Ectodermal cell (in vitro differentiated cells): ENCODE results near the gene CCDC138.

Experiments
- H3K27ac ChIP-seq: 2 replicates; pipeline ENCODE4 v1.7.0; 2013; ENCODE audit warnings: mild to moderate bottlenecking, low read depth, low read length; ENCODE audit not compliant: insufficient read depth, poor library complexity, severe bottlenecking
- H3K27me3 ChIP-seq: 2 replicates; pipeline ENCODE4 v1.7.0; 2013; ENCODE audit warnings: mild to moderate bottlenecking, low read length; ENCODE audit not compliant: insufficient read depth, control insufficient read depth, poor library complexity, severe bottlenecking
- H3K36me3 ChIP-seq: one replicate; pipeline ENCODE4 v1.7.0; 2013; ENCODE audit warnings: low read length; ENCODE audit not compliant: control insufficient read depth, insufficient read depth
- H3K4me1 ChIP-seq: one replicate; pipeline ENCODE4 v1.7.0; 2013; ENCODE audit warnings: low read length; ENCODE audit not compliant: control insufficient read depth, insufficient read depth
- H3K4me3 ChIP-seq: 2 replicates; pipeline ENCODE4 v1.7.0; 2013; ENCODE audit warnings: low read depth, low read length, control low read depth; ENCODE audit not compliant: insufficient read depth
- H3K9me3 ChIP-seq: 2 replicates; pipeline ENCODE4 v1.7.0; 2013; ENCODE audit warnings: mild to moderate bottlenecking, low read length, moderate library complexity; ENCODE audit not compliant: control insufficient read depth
- WGBS, 2 experiments: methylation state at CpG; one replicate each; pipeline ENCODE4 v1.1.7; 2013; ENCODE audit warnings: missing lambda C conversion rate in 2 of 2; 5-methylcytosine and 5-hydroxymethylcytosine counted together

The CCDC138 gene

DNA sequence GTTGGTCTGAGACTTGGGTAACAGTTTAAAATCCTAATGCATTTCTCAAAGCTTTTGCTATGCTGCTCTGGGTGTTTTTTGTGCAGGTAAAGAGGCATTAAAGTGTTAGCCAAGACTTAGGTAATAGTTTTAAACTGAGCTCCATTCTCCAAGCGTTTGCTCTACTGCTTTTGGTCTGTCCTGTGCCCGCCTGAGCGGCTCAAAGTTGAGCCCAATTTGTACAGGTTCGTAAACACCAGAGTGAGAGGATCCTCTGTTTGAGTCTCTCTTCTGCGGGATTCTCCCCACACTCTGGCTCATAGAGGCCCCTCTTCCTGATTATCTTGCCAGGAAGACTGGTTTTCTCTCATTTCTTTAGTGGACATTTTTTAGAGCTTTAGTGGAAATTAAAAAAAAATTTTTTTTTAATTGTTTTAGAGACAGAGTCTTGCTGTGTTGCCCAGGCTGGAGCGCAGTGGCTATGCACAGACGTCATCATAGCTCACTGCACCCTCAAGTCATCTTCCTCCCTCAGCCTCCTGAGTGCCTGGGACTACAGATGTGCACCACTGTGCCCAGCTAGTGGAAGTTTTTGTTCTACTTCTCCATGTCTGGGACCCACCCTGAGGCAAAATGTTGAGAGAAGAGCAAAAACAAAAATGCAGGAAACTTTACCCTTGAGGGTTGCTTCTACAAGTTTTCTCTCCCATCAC is 16.6 kb downstream of the CCDC138 start:
- no peaks in the 10 kb centered on the region for H3K27me3 ChIP-seq
- WGBS, 2 experiments = 94 to 95% methylated on average over 7 of the region's 7 CpGs
- peaks cover 54% of the 10 kb centered on the region for H3K36me3 ChIP-seq
- no peak overlapping the region for H3K27ac ChIP-seq
- H3K4me3 ChIP-seq = no peak overlapping the region
- H3K9me3 ChIP-seq = no peaks in the 10 kb centered on the region
- H3K4me1 ChIP-seq = no peaks in the 10 kb centered on the region

DNA sequence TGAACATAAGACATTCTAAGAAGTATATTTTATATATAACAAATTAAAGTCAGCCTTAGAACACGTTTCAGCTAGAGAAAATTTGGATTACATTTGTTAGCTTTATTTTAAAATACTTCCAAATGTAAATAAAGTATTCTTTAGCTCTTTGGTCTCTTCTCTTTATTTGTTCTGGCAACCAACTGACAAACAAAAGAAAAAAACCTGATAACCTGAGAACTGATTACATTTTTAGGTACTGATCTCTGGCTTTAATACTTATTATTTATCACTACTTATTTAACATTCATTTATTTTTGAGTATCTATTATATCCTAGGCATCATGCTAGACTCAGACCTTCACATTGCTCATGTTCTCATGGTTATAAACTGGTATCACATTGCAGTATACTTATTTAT is 18.5 kb downstream of the CCDC138 start:
- no CpG with 5 or more reads among the region's 1 CpG for WGBS, 2 experiments
- Histone ChIP-seq H3K4me1 (no peaks in the 10 kb centered on the region), H3K36me3 (peaks cover 55% of the 10 kb centered on the region), H3K9me3 (peaks cover 4% of the 10 kb centered on the region), H3K27me3 (no peaks in the 10 kb centered on the region), H3K27ac (no peak overlapping the region), H3K4me3 (no peak overlapping the region)

DNA sequence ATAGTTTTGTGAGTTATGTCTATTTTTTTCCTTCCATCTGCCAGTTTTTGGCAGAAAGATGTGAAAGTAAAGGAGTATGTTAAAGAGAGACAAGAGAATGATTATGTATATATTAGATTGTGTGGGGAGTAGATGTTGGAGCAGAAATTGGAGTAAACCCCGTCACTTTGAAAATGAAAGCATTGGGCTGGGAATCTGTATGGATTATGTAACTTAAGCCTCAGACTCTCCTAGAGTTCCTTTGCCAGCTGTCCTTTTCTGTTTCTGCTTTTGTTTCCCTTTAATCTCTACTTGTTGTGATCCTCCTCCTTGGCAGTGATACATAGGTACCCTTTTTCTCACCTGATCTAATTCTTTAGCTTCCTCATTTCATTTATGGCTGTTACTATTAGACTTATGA is 19.2 kb downstream of the CCDC138 start:
- H3K36me3 ChIP-seq = peaks cover 51% of the 10 kb centered on the region
- peaks cover 4% of the 10 kb centered on the region for H3K9me3 ChIP-seq
- no peaks in the 10 kb centered on the region for H3K27me3 ChIP-seq
- no peak overlapping the region for H3K4me3 ChIP-seq
- no peak overlapping the region for H3K27ac ChIP-seq
- H3K4me1 ChIP-seq = no peaks in the 10 kb centered on the region
- 87 to 94% methylated on average over 1 of the region's 1 CpG for WGBS, 2 experiments

DNA sequence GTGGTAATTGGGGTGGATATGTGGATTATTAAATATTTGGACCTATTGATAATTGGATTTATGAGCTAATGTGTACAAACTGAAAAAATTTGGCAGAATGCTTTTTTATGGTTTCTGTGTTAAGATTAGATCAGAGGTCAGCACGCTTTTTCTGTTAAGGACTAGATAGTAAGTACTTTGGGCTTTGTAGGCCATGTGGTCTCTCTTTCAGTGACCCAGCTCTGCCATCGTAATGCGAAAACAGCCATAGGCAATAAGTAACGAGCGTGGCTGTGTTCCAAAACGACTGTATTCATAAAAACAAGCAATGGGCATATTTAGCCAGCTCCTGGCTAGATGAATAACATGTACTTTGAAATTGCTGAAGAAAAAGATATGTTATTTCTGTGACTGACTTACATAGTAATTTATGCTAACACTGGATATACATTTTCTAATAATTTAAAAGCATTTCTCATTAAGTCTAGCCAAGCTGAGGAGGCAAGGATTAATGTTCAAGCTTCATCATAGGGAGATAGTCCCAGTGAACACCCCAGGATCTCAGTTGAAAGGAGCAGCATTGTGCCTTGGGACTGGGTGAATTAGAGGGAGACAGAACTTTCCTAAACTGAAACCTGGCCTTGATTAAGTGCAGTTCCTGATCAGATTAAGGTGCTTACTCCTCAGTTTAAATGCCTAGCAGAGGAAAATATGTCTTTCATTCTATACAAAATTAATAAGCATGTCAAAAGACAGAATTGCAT is 20.0 kb downstream of the CCDC138 start:
- Histone ChIP-seq H3K27me3 (no peaks in the 10 kb centered on the region), H3K4me1 (no peaks in the 10 kb centered on the region), H3K4me3 (no peak overlapping the region), H3K9me3 (peaks cover 4% of the 10 kb centered on the region), H3K36me3 (peaks cover 51% of the 10 kb centered on the region), H3K27ac (peak overlapping the region; percentile 23)
- WGBS, 2 experiments = 91 to 97% methylated on average over 6 of the region's 6 CpGs

DNA sequence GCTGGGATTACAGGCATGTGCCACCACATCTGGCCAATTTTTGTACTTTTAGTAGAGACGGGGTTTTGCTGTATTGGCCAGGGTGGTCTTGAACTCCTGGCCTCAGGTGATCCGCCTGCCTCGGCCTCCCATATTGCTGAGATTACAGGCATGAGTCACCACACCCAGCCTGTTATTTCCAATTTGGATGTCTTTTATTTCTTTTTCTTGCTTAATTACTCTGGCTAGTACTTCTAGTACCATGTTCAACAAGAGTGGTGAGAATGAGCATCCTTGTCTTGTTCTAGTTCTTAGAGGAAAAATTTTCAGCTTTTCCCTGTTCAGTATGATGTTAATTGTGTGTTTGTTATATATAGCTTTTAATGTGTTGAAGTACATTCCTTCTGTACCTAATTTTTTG is 23.4 kb downstream of the CCDC138 start:
- Histone ChIP-seq H3K9me3 (peaks cover 4% of the 10 kb centered on the region), H3K36me3 (peaks cover 50% of the 10 kb centered on the region), H3K4me1 (no peaks in the 10 kb centered on the region), H3K27ac (no peak overlapping the region), H3K4me3 (no peak overlapping the region), H3K27me3 (no peaks in the 10 kb centered on the region)
- WGBS, 2 experiments = 92 to 98% methylated on average over 3 of the region's 3 CpGs

DNA sequence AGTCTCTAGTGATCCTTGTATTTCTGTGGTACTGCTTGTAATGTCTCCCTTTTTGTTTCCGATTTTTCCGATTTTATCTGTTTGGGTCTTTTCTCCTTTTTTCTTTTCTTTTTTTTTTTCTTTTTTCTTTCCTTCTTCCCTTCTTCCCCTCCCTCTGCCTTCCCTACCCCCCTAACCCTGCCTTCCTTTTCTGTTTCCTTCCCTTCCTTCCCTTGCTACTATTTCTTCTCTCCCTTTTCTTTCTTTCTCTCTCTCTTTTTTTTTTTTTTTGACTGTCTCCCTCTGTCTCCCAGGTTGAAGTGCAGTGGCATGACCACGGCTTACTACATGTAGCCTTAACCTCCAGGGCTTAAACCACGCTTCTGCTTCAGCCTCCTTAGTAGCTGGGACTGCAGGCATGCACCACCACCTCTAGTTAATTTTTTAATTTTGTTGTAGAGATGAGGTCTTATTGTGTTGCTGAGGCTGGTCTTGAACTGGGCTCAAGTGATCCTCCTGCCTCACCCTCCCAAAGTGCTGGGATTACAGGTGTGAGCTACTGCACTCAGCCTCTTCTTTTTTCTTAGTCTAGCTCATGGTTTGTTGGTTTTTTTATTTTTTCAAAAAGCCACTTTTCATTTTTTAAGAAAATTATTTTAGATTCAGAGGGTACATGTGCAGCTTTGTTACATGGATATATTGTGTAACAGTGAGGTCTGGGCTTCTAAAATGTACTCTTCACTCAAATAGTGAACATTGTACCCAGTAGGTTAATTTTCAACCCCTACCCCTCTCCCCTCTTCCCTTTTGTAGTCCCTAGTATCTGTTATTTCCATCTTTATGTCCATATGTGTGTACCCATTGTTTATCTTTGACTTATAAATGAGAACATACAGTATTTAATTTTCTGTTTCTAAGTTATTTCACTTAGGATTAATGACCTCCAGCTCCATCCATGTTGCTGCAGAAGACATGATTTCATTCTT is 24.7 kb downstream of the CCDC138 start:
- peaks cover 43% of the 10 kb centered on the region for H3K36me3 ChIP-seq

DNA sequence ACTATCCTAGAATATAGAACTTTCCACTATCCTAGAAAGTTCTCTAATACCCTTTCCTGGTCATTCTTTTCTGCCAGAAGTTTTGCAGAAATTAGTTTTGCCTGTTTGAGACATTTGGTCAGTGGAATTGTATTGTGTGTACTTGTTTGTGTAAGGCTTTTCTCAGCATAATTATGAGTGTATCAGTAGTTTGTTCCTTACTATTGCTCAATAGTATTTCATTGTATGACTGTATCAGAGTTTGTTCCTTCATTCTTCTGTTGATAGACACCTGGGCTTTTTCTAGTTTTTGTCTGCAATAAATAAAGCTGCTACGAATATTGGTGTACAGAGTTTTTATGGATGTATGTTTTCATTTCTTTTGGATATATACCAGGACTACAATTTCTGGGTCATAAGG is 27.2 kb downstream of the CCDC138 start:
- peaks cover 4% of the 10 kb centered on the region for H3K9me3 ChIP-seq
- peaks cover 36% of the 10 kb centered on the region for H3K36me3 ChIP-seq
- no peak overlapping the region for H3K27ac ChIP-seq

More for the DNA sequence above, 24.7 kb downstream of the CCDC138 start:
- 95 to 96% methylated on average over 4 of the region's 4 CpGs for WGBS, 2 experiments
- H3K27ac ChIP-seq = no peak overlapping the region
- no peak overlapping the region for H3K4me3 ChIP-seq
- H3K9me3 ChIP-seq = peaks cover 4% of the 10 kb centered on the region
- H3K27me3 ChIP-seq = no peaks in the 10 kb centered on the region
- no peaks in the 10 kb centered on the region for H3K4me1 ChIP-seq

DNA sequence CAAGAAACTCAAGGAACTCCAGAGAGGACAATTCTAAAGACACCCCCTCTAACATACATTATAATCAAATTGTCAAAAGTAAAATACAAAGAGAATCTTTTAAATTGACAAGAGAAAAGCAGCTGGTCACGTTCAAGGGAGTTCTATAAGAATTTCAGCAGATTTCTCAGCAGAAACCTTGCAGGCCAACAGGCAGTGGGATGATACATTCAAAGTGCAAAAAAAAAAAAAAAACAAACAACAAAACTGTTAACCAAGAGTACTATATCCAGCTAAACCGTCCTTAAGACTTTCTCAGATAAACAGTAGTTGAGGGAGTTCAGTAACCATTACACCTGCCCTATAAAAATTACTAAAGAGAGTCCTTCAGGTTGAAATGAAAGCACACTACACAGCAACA is 33.9 kb downstream of the CCDC138 start:
- Histone ChIP-seq H3K4me1 (no peaks in the 10 kb centered on the region), H3K27me3 (no peaks in the 10 kb centered on the region), H3K27ac (no peak overlapping the region), H3K4me3 (no peak overlapping the region), H3K9me3 (no peaks in the 10 kb centered on the region), H3K36me3 (peaks cover 34% of the 10 kb centered on the region)
- WGBS, 2 experiments = 95 to 97% methylated on average over 2 of the region's 2 CpGs

More for the DNA sequence above, 27.2 kb downstream of the CCDC138 start:
- H3K4me3 ChIP-seq = no peak overlapping the region
- H3K27me3 ChIP-seq = no peaks in the 10 kb centered on the region
- WGBS, 2 experiments = 88 to 100% methylated on average over 1 of the region's 1 CpG
- H3K4me1 ChIP-seq = no peaks in the 10 kb centered on the region

DNA sequence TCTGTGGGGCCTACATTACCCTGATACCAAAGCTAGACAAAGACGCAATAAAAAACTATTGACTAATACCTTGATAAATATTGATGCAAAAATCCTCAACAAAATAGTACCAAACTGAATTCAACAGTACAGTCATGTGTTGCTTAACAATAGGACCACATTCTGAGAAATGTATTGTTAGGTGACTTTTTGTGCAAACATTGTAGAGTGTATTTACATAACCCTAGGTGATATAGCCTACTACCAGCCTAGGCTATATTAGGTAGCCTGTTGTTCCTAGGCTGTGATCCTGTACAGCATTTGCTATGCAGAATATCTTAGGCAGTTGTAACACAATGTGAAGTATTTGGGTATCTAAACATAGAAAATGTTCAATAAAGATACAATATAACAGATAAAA is 36.7 kb downstream of the CCDC138 start:
- H3K27me3 ChIP-seq = no peaks in the 10 kb centered on the region
- peaks cover 22% of the 10 kb centered on the region for H3K36me3 ChIP-seq
- H3K4me1 ChIP-seq = no peaks in the 10 kb centered on the region
- H3K9me3 ChIP-seq = no peaks in the 10 kb centered on the region
- H3K4me3 ChIP-seq = no peak overlapping the region
- WGBS, 2 experiments = 93% methylated on average over 1 of the region's 1 CpG; no CpG with 5 or more reads in 1 of the 2 experiments
- no peak overlapping the region for H3K27ac ChIP-seq
